ENCODE results near the gene NCAPG. TPM values are rescaled to one million over a fixed set of nuclear protein-coding genes. Genes with fewer than 3 reads are reported as not detected.

The NCAPG gene
- total RNA-seq (2012; rRNA removed), result 24.1 and 38.2 TPM in 2 replicates

GRCh38 chr4:17810260-17811077, at the start of gene NCAPG, which contains the start of gene DCAF16:
Gene NCAPG (plus strand): TSS chr4:17810979. CDS start chr4:17811078, 99 bp downstream.
Gene DCAF16 (minus strand): TSS chr4:17810757. CDS start chr4:17804141, 6,616 bp downstream.
- peak within 1 kb of the TSS; percentile 99 for H3K9ac ChIP-seq (ENCODE audit: low read depth, low read length)
- H3K4me1 ChIP-seq (ENCODE audit: control insufficient read depth, insufficient read depth, low read length), result peaks cover 42% of the 10 kb centered on the region
- no peaks in the 10 kb centered on the region for H3K27me3 ChIP-seq (ENCODE audit: control insufficient read depth, insufficient read depth, low read length)

GRCh38 chr4:17761062-17761461, 49.7 kb upstream of the NCAPG start:
- H3K36me3 ChIP-seq (ENCODE audit: insufficient read depth, low read length), result no peaks in the 10 kb centered on the region
- no peak overlapping the region for H3K4me3 ChIP-seq (ENCODE audit: low read length)
- no peaks in the 10 kb centered on the region for H3K9me3 ChIP-seq (replicated peaks; ENCODE audit: low read length)
- peaks cover 22% of the 10 kb centered on the region for H3K27me3 ChIP-seq (ENCODE audit: control insufficient read depth, insufficient read depth, low read length)
- no peak overlapping the region for H3K9ac ChIP-seq (ENCODE audit: low read depth, low read length)
- no peaks in the 10 kb centered on the region for H3K4me1 ChIP-seq (ENCODE audit: control insufficient read depth, insufficient read depth, low read length)
- H3K4me2 ChIP-seq (ENCODE audit: low read length), result no peak overlapping the region

More at GRCh38 chr4:17810260-17811077, at the start of gene NCAPG, which contains the start of gene DCAF16:
- peaks cover 6% of the 10 kb centered on the region for H3K36me3 ChIP-seq (ENCODE audit: insufficient read depth, low read length)
- peak within 1 kb of the TSS; percentile 93 for H3K4me2 ChIP-seq (ENCODE audit: low read length)
- H3K4me3 ChIP-seq (ENCODE audit: low read length), result peak within 1 kb of the TSS; percentile 98
- H3K9me3 ChIP-seq (replicated peaks; ENCODE audit: low read length), result no peaks in the 10 kb centered on the region

- no peaks in the 10 kb centered on the region for H3K9me3 ChIP-seq (replicated peaks; ENCODE audit: low read length)
- H3K36me3 ChIP-seq (ENCODE audit: insufficient read depth, low read length), result no peaks in the 10 kb centered on the region
- no peak overlapping the region for H3K4me3 ChIP-seq (ENCODE audit: low read length)
- H3K27me3 ChIP-seq (ENCODE audit: control insufficient read depth, insufficient read depth, low read length), result peaks cover 13% of the 10 kb centered on the region
- no peaks in the 10 kb centered on the region for H3K4me1 ChIP-seq (ENCODE audit: control insufficient read depth, insufficient read depth, low read length)
- no peak overlapping the region for H3K4me2 ChIP-seq (ENCODE audit: low read length)
- H3K9ac ChIP-seq (ENCODE audit: low read depth, low read length), result no peak overlapping the region
These were observed 48.1 kb upstream of the NCAPG start for GRCh38 chr4:17762726-17763125.

DNA sequence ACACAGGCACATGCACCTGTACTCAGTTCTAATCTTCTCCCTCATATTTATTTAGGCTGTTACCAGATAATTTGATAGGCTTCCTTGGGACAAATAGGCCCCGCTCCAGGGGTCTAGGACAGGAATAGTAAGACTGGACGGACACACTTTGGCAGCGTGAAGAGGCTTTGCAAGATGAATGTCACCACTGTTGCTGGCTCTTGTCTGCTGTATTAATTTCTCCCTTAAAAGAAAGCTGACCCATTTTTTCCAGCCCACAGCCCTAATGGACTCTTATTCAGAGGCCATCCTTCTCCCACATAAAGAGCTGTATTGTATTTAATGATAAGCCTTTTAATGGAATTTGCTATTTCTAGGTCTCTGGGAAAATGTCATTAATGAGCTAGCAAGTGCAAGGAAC, 47.4 kb upstream of the NCAPG start:
- no peak overlapping the region for H3K9ac ChIP-seq (ENCODE audit: low read depth, low read length)
- H3K27me3 ChIP-seq (ENCODE audit: control insufficient read depth, insufficient read depth, low read length), result peaks cover 8% of the 10 kb centered on the region
- H3K4me1 ChIP-seq (ENCODE audit: control insufficient read depth, insufficient read depth, low read length), result no peaks in the 10 kb centered on the region
- no peaks in the 10 kb centered on the region for H3K36me3 ChIP-seq (ENCODE audit: insufficient read depth, low read length)
- H3K9me3 ChIP-seq (replicated peaks; ENCODE audit: low read length), result no peaks in the 10 kb centered on the region
- H3K4me3 ChIP-seq (ENCODE audit: low read length), result no peak overlapping the region
- H3K4me2 ChIP-seq (ENCODE audit: low read length), result no peak overlapping the region

GRCh38 chr4:17763931-17764330, 46.8 kb upstream of the NCAPG start:
- Histone ChIP-seq H3K27me3 (ENCODE audit: control insufficient read depth, insufficient read depth, low read length) (peaks cover 3% of the 10 kb centered on the region), H3K4me3 (ENCODE audit: low read length) (no peak overlapping the region), H3K4me1 (ENCODE audit: control insufficient read depth, insufficient read depth, low read length) (no peaks in the 10 kb centered on the region), H3K9ac (ENCODE audit: low read depth, low read length) (no peak overlapping the region), H3K36me3 (ENCODE audit: insufficient read depth, low read length) (no peaks in the 10 kb centered on the region), H3K4me2 (ENCODE audit: low read length) (no peak overlapping the region), H3K9me3 (replicated peaks; ENCODE audit: low read length) (no peaks in the 10 kb centered on the region)

- H3K9me3 ChIP-seq (replicated peaks; ENCODE audit: low read length), result no peaks in the 10 kb centered on the region
- H3K36me3 ChIP-seq (ENCODE audit: insufficient read depth, low read length), result no peaks in the 10 kb centered on the region
- H3K9ac ChIP-seq (ENCODE audit: low read depth, low read length), result no peak overlapping the region
- no peak overlapping the region for H3K4me2 ChIP-seq (ENCODE audit: low read length)
- no peaks in the 10 kb centered on the region for H3K27me3 ChIP-seq (ENCODE audit: control insufficient read depth, insufficient read depth, low read length)
- H3K4me3 ChIP-seq (ENCODE audit: low read length), result no peak overlapping the region
- H3K4me1 ChIP-seq (ENCODE audit: control insufficient read depth, insufficient read depth, low read length), result no peaks in the 10 kb centered on the region
These were observed 45.1 kb upstream of the NCAPG start for GRCh38 chr4:17765514-17766286.

GRCh38 chr4:17766826-17767458, 43.8 kb upstream of the NCAPG start:
- H3K4me2 ChIP-seq (ENCODE audit: low read length), result no peak overlapping the region
- no peaks in the 10 kb centered on the region for H3K9me3 ChIP-seq (replicated peaks; ENCODE audit: low read length)
- H3K4me3 ChIP-seq (ENCODE audit: low read length), result no peak overlapping the region
- no peaks in the 10 kb centered on the region for H3K4me1 ChIP-seq (ENCODE audit: control insufficient read depth, insufficient read depth, low read length)
- H3K9ac ChIP-seq (ENCODE audit: low read depth, low read length), result no peak overlapping the region
- H3K27me3 ChIP-seq (ENCODE audit: control insufficient read depth, insufficient read depth, low read length), result peaks cover 5% of the 10 kb centered on the region
- no peaks in the 10 kb centered on the region for H3K36me3 ChIP-seq (ENCODE audit: insufficient read depth, low read length)

- H3K4me1 ChIP-seq (ENCODE audit: control insufficient read depth, insufficient read depth, low read length), result no peaks in the 10 kb centered on the region
- no peak overlapping the region for H3K9ac ChIP-seq (ENCODE audit: low read depth, low read length)
- no peak overlapping the region for H3K4me2 ChIP-seq (ENCODE audit: low read length)
- no peaks in the 10 kb centered on the region for H3K9me3 ChIP-seq (replicated peaks; ENCODE audit: low read length)
- no peaks in the 10 kb centered on the region for H3K36me3 ChIP-seq (ENCODE audit: insufficient read depth, low read length)
- peaks cover 5% of the 10 kb centered on the region for H3K27me3 ChIP-seq (ENCODE audit: control insufficient read depth, insufficient read depth, low read length)
- no peak overlapping the region for H3K4me3 ChIP-seq (ENCODE audit: low read length)
These were observed 41.2 kb upstream of the NCAPG start for GRCh38 chr4:17769406-17770174.

DNA sequence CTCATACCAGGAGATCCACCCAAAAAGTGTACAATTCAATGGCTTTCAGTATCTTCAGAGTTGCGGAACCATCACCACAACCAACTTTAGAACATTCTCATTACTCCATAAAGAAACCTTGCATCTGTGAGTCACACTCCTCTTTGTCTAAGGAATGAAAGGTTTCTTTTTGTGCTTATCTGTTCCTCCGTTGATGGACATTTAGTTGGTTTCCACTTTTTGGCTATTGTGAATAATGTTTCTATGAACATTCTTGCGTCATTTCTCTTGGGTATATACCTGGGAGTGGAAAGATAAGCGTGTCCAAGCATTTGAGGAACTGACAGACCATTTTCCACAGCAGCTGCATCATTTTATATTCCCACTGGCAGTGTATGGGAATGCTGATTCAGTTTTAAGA, 39.9 kb upstream of the NCAPG start:
- no peaks in the 10 kb centered on the region for H3K4me1 ChIP-seq (ENCODE audit: control insufficient read depth, insufficient read depth, low read length)
- H3K4me3 ChIP-seq (ENCODE audit: low read length), result no peak overlapping the region
- H3K36me3 ChIP-seq (ENCODE audit: insufficient read depth, low read length), result no peaks in the 10 kb centered on the region
- no peaks in the 10 kb centered on the region for H3K9me3 ChIP-seq (replicated peaks; ENCODE audit: low read length)
- H3K27me3 ChIP-seq (ENCODE audit: control insufficient read depth, insufficient read depth, low read length), result peaks cover 5% of the 10 kb centered on the region
- H3K9ac ChIP-seq (ENCODE audit: low read depth, low read length), result no peak overlapping the region
- no peak overlapping the region for H3K4me2 ChIP-seq (ENCODE audit: low read length)

GRCh38 chr4:17771284-17771908, 39.4 kb upstream of the NCAPG start:
- no peaks in the 10 kb centered on the region for H3K4me1 ChIP-seq (ENCODE audit: control insufficient read depth, insufficient read depth, low read length)
- no peak overlapping the region for H3K9ac ChIP-seq (ENCODE audit: low read depth, low read length)
- no peaks in the 10 kb centered on the region for H3K9me3 ChIP-seq (replicated peaks; ENCODE audit: low read length)
- no peaks in the 10 kb centered on the region for H3K36me3 ChIP-seq (ENCODE audit: insufficient read depth, low read length)
- peaks cover 5% of the 10 kb centered on the region for H3K27me3 ChIP-seq (ENCODE audit: control insufficient read depth, insufficient read depth, low read length)
- no peak overlapping the region for H3K4me3 ChIP-seq (ENCODE audit: low read length)
- no peak overlapping the region for H3K4me2 ChIP-seq (ENCODE audit: low read length)

Data from skeletal muscle satellite cell (primary cell).